Measurements from ENCODE around the gene SH3RF3. TPM values are rescaled to one million over a fixed set of nuclear protein-coding genes. Genes with fewer than 3 reads are reported as not detected.
A peak's percentile ranks its signal among the peaks of the same experiment; 100 is the strongest.

The SH3RF3 gene
- total RNA-seq, 1 experiment from 2014 or later: 1.0 TPM

GRCh38 chr2:109410039-109410815 lies 281.2 kb downstream of the SH3RF3 start:
- ChIA-PET CTCF (interaction anchor here (1.1 kb wide), 1 partner anchor 78 kb away, joined by 3 read pairs; no protein-coding TSS in a partner anchor), POLR2A (no interaction called here)
- H3K27ac Mint-ChIP-seq: no peak overlapping the region
- H3K36me3 Mint-ChIP-seq: no peaks in the 10 kb centered on the region
- DNase-seq (ENCODE audit: low spot score) (peak; percentile 43), ATAC-seq (peak; percentile 85)
- no peaks in the 10 kb centered on the region for H3K9me3 Mint-ChIP-seq
- TF ChIP-seq E2F5 (CRISPR knock-in tag; IDR thresholded peaks at IDR 0.05): no peak
- no peak for TF ChIP-seq GABPB1 (CRISPR knock-in tag; IDR thresholded peaks at IDR 0.05)
- no peak for TF ChIP-seq NR3C1 (CRISPR knock-in tag; conservative IDR thresholded peaks at IDR 0.05; ENCODE audit: low read depth)
- no peak for TF ChIP-seq ERG (CRISPR knock-in tag; IDR thresholded peaks at IDR 0.05)
- TF ChIP-seq ZNF121 (CRISPR knock-in tag; IDR thresholded peaks at IDR 0.05): no peak
- no peak for TF ChIP-seq SP1 (CRISPR knock-in tag; conservative IDR thresholded peaks at IDR 0.05)
- TF ChIP-seq JUN (CRISPR knock-in tag; IDR thresholded peaks at IDR 0.05): no peak
- no peak for TF ChIP-seq GRHL2 (CRISPR knock-in tag; IDR thresholded peaks at IDR 0.05; ENCODE audit: insufficient replicate concordance, severe bottlenecking)
- no peak for TF ChIP-seq FOXK1 (CRISPR knock-in tag; IDR thresholded peaks at IDR 0.05)
- no peak for TF ChIP-seq AR (CRISPR knock-in tag; IDR thresholded peaks at IDR 0.05)
- TF ChIP-seq PRDM15 (CRISPR knock-in tag; IDR thresholded peaks at IDR 0.05): no peak
- TF ChIP-seq ZNF281 (CRISPR knock-in tag; IDR thresholded peaks at IDR 0.05): no peak
- no peak for TF ChIP-seq NR2C2 (CRISPR knock-in tag; IDR thresholded peaks at IDR 0.05)
- no peak for TF ChIP-seq IRF1 (CRISPR knock-in tag; IDR thresholded peaks at IDR 0.05)
- TF ChIP-seq TEAD4 (CRISPR knock-in tag; IDR thresholded peaks at IDR 0.05): no peak
- H3K4me1 Mint-ChIP-seq: peaks cover 19% of the 10 kb centered on the region
- H3K27me3 Mint-ChIP-seq (ENCODE audit: low read depth): no peaks in the 10 kb centered on the region
- H3K4me3 Mint-ChIP-seq: no peak overlapping the region

Measured in WTC11 (cell line).